Upper lobe of right lung (tissue), 1 donor: ENCODE data around the gene LAMA2. TPM values are rescaled to one million over a fixed set of nuclear protein-coding genes. Genes with fewer than 3 reads are reported as not detected.

ENCODE experiments used
- ATAC-seq: fragments of 200-7000 bp; cut with Tn5 transposase; one replicate; pipeline ENCODE4 v1.9.1; 2020; ENCODE audit warnings: mild to moderate bottlenecking, moderate library complexity
- DNase-seq: peaks from one replicate; pipeline ENCODE4 v3.0.0-alpha.2; 2020
- H3K27ac ChIP-seq: fragments of 200-600 bp; one replicate; pipeline ENCODE4 v1.8.0; 2022
- H3K27me3 ChIP-seq: fragments of 200-600 bp; one replicate; pipeline ENCODE4 v1.8.0; 2022; ENCODE audit warnings: mild to moderate bottlenecking
- H3K36me3 ChIP-seq: fragments of 200-600 bp; one replicate; pipeline ENCODE4 v1.8.0; 2022
- H3K4me1 ChIP-seq: fragments of 200-600 bp; one replicate; pipeline ENCODE4 v1.8.0; 2022
- H3K4me3 ChIP-seq: fragments of 200-600 bp; one replicate; pipeline ENCODE4 v1.8.0; 2022; ENCODE audit warnings: mild to moderate bottlenecking
- H3K9me3 ChIP-seq: fragments of 200-600 bp; one replicate; pipeline ENCODE4 v1.8.0; 2022
- intact Hi-C: fragments of 100-400 bp; cut with DNase I; formaldehyde crosslinking; loops from one replicate; pipeline ENCODE4 v1.11.0; 2022
- total RNA-seq: library from RNA; stranded (reverse); fragmentation: NEBNext Ultra II Directional; extraction: Animal tissue kit (Norgen Biotek cat#: 25700); gene quantifications from one replicate; pipeline ENCODE4 v1.2.1, GENCODE V29; 2021
- TF ChIP-seq, protein P1 (sequence below): fragments of 200-600 bp; IDR thresholded peaks from one replicate; pipeline ENCODE4 v1.8.0; 2022; ENCODE audit warnings: antibody characterized with exemption
- donor health status: DM: no; HTN: yes; CAD: no; lungs with severe emphysema.

LAMA2 gene
- total RNA-seq, 1 donor from 2014 or later, result 42.1 TPM

- TF ChIP-seq, protein P1, sequence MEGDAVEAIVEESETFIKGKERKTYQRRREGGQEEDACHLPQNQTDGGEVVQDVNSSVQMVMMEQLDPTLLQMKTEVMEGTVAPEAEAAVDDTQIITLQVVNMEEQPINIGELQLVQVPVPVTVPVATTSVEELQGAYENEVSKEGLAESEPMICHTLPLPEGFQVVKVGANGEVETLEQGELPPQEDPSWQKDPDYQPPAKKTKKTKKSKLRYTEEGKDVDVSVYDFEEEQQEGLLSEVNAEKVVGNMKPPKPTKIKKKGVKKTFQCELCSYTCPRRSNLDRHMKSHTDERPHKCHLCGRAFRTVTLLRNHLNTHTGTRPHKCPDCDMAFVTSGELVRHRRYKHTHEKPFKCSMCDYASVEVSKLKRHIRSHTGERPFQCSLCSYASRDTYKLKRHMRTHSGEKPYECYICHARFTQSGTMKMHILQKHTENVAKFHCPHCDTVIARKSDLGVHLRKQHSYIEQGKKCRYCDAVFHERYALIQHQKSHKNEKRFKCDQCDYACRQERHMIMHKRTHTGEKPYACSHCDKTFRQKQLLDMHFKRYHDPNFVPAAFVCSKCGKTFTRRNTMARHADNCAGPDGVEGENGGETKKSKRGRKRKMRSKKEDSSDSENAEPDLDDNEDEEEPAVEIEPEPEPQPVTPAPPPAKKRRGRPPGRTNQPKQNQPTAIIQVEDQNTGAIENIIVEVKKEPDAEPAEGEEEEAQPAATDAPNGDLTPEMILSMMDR, result no peak
- no peak for ATAC-seq
- Histone ChIP-seq H3K27ac (no peak overlapping the region), H3K36me3 (no peaks in the 10 kb centered on the region), H3K27me3 (no peaks in the 10 kb centered on the region), H3K9me3 (no peaks in the 10 kb centered on the region), H3K4me3 (no peak overlapping the region), H3K4me1 (no peaks in the 10 kb centered on the region)
- intact Hi-C loops, result no loop called here
- DNase-seq, result no peak
Observed at GRCh38 chr6:129007701-129008373, 124.9 kb downstream of the LAMA2 start.

DNA sequence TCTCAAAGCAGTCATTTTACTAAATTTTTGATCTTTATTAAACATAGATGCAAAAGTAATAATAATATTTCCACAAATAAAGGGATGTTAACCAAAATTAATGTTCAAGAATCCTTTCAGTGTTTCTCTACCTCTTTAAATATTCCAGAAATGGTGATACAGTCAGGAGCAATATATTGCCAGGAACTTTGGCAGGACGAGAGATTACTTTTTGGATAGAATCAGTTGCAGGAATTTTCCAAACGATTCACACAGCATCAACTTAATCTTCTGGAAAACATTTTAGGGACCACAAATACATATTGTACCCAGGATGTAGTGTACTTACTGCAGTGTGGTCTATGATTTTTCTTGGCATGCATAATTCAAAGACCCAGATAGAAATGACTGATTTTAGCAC, 125.7 kb downstream of the LAMA2 start:
- ATAC-seq, result no peak
- intact Hi-C loops, result no loop called here

DNA sequence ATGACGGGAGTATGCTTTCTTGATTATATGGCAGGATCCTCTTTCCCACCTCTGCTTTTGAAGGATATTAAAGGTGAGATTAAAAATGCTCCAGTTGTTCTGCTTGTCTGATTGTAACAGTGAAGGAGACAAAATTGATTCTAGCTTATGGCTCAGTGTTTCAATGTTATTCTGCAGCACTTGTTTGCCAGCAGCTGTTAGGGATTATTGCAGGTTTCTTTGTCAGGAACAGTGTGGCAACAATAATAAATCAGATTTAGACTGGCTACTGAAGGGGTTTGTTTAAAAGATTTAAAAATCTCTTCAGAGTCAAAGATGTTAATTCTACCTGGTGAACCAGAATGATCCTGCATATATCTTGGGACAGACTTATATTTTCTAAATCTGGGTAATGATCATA, 126.9 kb downstream of the LAMA2 start:
- Histone ChIP-seq H3K27ac (no peak overlapping the region), H3K36me3 (no peaks in the 10 kb centered on the region), H3K9me3 (no peaks in the 10 kb centered on the region), H3K27me3 (no peaks in the 10 kb centered on the region), H3K4me1 (no peaks in the 10 kb centered on the region), H3K4me3 (no peak overlapping the region)
- ATAC-seq (no peak), DNase-seq (no peak)
- intact Hi-C loops, result no loop called here
- TF ChIP-seq, protein P1, result no peak

More for the DNA sequence above, 125.7 kb downstream of the LAMA2 start:
- no peak overlapping the region for H3K27ac ChIP-seq
- H3K4me1 ChIP-seq, result no peaks in the 10 kb centered on the region
- DNase-seq, result no peak
- TF ChIP-seq, protein P1, result no peak
- H3K27me3 ChIP-seq, result no peaks in the 10 kb centered on the region
- no peaks in the 10 kb centered on the region for H3K9me3 ChIP-seq
- H3K4me3 ChIP-seq, result no peak overlapping the region
- H3K36me3 ChIP-seq, result no peaks in the 10 kb centered on the region

DNA sequence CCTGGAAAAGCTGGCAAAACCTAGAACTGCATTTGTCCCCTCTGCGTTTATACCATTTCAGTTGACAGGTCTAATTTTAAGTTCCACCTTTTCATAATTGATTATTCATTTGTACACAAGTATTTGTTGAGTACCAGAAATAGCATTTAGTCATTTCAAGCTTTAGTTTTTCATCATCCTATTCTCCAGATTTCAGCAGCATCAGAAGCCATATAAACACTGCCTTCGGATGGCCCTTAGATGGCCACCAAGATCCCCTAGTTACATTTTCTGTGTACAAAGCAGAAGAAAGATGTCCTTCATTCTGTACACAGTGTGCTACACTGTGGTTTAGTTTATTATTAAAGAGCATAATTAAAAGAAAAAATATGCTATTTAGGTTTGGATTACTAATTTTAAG, 131.4 kb downstream of the LAMA2 start:
- Histone ChIP-seq H3K9me3 (no peaks in the 10 kb centered on the region), H3K4me1 (no peaks in the 10 kb centered on the region), H3K27me3 (no peaks in the 10 kb centered on the region), H3K27ac (no peak overlapping the region), H3K36me3 (no peaks in the 10 kb centered on the region), H3K4me3 (no peak overlapping the region)
- intact Hi-C loops, result no loop called here
- TF ChIP-seq, protein P1, result no peak
- DNase-seq, result no peak
- no peak for ATAC-seq

DNA sequence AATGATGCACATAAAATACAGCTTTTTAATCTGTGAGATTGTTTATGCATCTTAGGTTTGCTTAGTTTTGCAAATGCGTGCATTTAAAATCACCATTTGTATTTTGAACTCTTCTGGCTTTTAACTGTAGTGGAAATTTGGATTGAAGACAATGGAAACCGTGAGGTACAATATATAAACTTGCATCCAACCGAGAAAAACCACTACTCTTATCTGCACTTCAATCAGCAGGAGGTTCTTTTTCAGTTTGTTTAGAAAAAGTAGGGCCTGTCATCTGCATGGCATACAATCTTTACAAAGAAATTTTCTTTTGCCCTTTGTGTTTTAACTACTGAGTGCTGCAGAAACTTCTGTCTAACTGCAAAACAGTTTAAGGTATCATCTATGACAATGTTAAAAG, 132.8 kb downstream of the LAMA2 start:
- no peak for ATAC-seq
- TF ChIP-seq, protein P1, result no peak
- intact Hi-C loops, result no loop called here
- Histone ChIP-seq H3K4me1 (no peaks in the 10 kb centered on the region), H3K9me3 (no peaks in the 10 kb centered on the region), H3K27ac (no peak overlapping the region), H3K27me3 (no peaks in the 10 kb centered on the region), H3K36me3 (no peaks in the 10 kb centered on the region), H3K4me3 (no peak overlapping the region)
- no peak for DNase-seq

GRCh38 chr6:129016844-129017243, 133.9 kb downstream of the LAMA2 start:
- intact Hi-C loops, result no loop called here
- no peaks in the 10 kb centered on the region for H3K36me3 ChIP-seq
- no peak overlapping the region for H3K4me3 ChIP-seq
- no peaks in the 10 kb centered on the region for H3K9me3 ChIP-seq
- TF ChIP-seq, protein P1, result no peak
- DNase-seq (no peak), ATAC-seq (no peak)
- H3K27ac ChIP-seq, result no peak overlapping the region
- no peaks in the 10 kb centered on the region for H3K27me3 ChIP-seq
- H3K4me1 ChIP-seq, result no peaks in the 10 kb centered on the region
